H1 (cell line): ENCODE measurements around the gene PPP3CB. TPM values are rescaled to one million over a fixed set of nuclear protein-coding genes. Genes with fewer than 3 reads are reported as not detected.
A peak's percentile ranks its signal among the peaks of the same experiment; 100 is the strongest.

Source experiments
- CTCF ChIA-PET: fragments of 300-600 bp; sonication (Branson Sonifier 250); formaldehyde crosslinking; loops from one replicate; lab custom pipeline; 2021; ENCODE audit not compliant: partially characterized antibody; lab: Charles Lee
- POLR2A ChIA-PET: fragments of 300-600 bp; sonication (Branson Sonifier 250); formaldehyde crosslinking; loops from one replicate; lab custom pipeline; 2021; ENCODE audit warnings: inconsistent platforms; ENCODE audit not compliant: partially characterized antibody; lab: Charles Lee
- DNase-seq, 2 experiments: peaks; one replicate each; pipeline versions ENCODE4 v3.0.0 to v3.0.0-alpha.2; 2010 to 2022; ENCODE audit warnings: low spot score in 2 of 2, low read depth in 1 of 2, mixed read lengths in 1 of 2
- FAIRE-seq: peaks from 2 replicates; lab custom pipeline; 2011; peaks lifted over from hg19 to GRCh38; lab: Jason Lieb, UNC
- H2AFZ ChIP-seq: 2 replicates; pipeline ENCODE4 v1.8.1; 2012; ENCODE audit warnings: low read length, inconsistent platforms
- H2AK5ac ChIP-seq: 2 replicates; pipeline ENCODE4 v1.6.1; 2013; ENCODE audit warnings: low read depth, low read length
- H2BK120ac ChIP-seq: replicated peaks from 2 replicates; pipeline ENCODE3; 2013; ENCODE audit warnings: low read depth, low read length, inconsistent platforms
- H2BK12ac ChIP-seq: 2 replicates; pipeline ENCODE4 v1.6.1; 2013; ENCODE audit warnings: low read depth, low read length
- H2BK15ac ChIP-seq: 2 replicates; pipeline ENCODE4 v1.6.1; 2013; ENCODE audit warnings: low read length
- H2BK20ac ChIP-seq: 2 replicates; pipeline ENCODE4 v1.6.1; 2013; ENCODE audit warnings: low read length
- H2BK5ac ChIP-seq: 2 replicates; pipeline ENCODE4 v1.6.1; 2013; ENCODE audit warnings: low read depth, low read length
- H3K14ac ChIP-seq: 2 replicates; pipeline ENCODE4 v1.6.1; 2013; ENCODE audit warnings: inconsistent platforms; ENCODE audit not compliant: insufficient read length
- H3K18ac ChIP-seq: 2 replicates; pipeline ENCODE4 v1.6.1; 2013; ENCODE audit warnings: low read length; ENCODE audit errors: extremely low read depth
- H3K23ac ChIP-seq: 2 replicates; pipeline ENCODE4 v1.6.1; 2013; ENCODE audit warnings: inconsistent platforms; ENCODE audit not compliant: insufficient read length
- H3K23me2 ChIP-seq: 2 replicates; pipeline ENCODE4 v1.6.1; 2013; ENCODE audit warnings: low read depth, low read length
- H3K27ac ChIP-seq: 2 replicates; pipeline ENCODE4 v1.6.1; 2011; ENCODE audit warnings: low read depth, low read length, inconsistent platforms
- H3K27me3 ChIP-seq, 4 experiments: replicated peaks in 1 of 4; 1 replicate in 1 of 4; 2 replicates in 3 of 4; pipeline versions ENCODE4 v1.6.1 to v1.8.1; 2011 to 2013; ENCODE audit warnings: low read length in 3 of 4, mild to moderate bottlenecking in 3 of 4, inconsistent platforms in 2 of 4, mixed read lengths in 2 of 4, moderate library complexity in 1 of 4; ENCODE audit not compliant: control insufficient read depth in 3 of 4, insufficient read depth in 3 of 4; ENCODE audit errors: extremely low read depth in 1 of 4
- H3K36me3 ChIP-seq, 4 experiments: 2 replicates each; pipeline versions ENCODE4 v1.6.1 to v1.8.1; 2011 to 2013; ENCODE audit warnings: mild to moderate bottlenecking in 4 of 4, low read length in 3 of 4, moderate library complexity in 2 of 4, control low read depth in 1 of 4, inconsistent platforms in 1 of 4; ENCODE audit not compliant: insufficient read depth in 4 of 4, control insufficient read depth in 2 of 4
- H3K4ac ChIP-seq: replicated peaks from 2 replicates; pipeline ENCODE3; 2013; ENCODE audit warnings: low read length, low read depth, mixed read lengths, inconsistent platforms; ENCODE audit not compliant: insufficient read length
- H3K4me1 ChIP-seq, 4 experiments: replicated peaks in 1 of 4; 1 replicate in 1 of 4; 2 replicates in 3 of 4; pipeline versions ENCODE4 v1.6.1 to v1.8.1; 2011 to 2013; ENCODE audit warnings: low read length in 3 of 4, inconsistent platforms in 2 of 4, mixed read lengths in 1 of 4; ENCODE audit not compliant: insufficient read depth in 4 of 4, control insufficient read depth in 3 of 4
- H3K4me2 ChIP-seq, 2 experiments: 2 replicates each; pipeline versions ENCODE4 v1.6.1 to v1.8.1; 2011 to 2013; ENCODE audit warnings: low read depth in 2 of 2, low read length in 2 of 2, control low read depth in 1 of 2, inconsistent platforms in 1 of 2, mild to moderate bottlenecking in 1 of 2; ENCODE audit not compliant: insufficient read depth in 1 of 2
- H3K4me3 ChIP-seq, 4 experiments: fragments of 200-600, 300-600 bp in 1 of 4; sonication (generic), shearing (Covaris generic), sonication (Bioruptor Twin) in 1 of 4; 2 replicates each; pipeline versions ENCODE4 v1.5.1 to v1.8.1; 2011 to 2016; ENCODE audit warnings: low read length in 4 of 4, low read depth in 3 of 4, control low read depth in 2 of 4, inconsistent platforms in 2 of 4, mild to moderate bottlenecking in 2 of 4, mixed read lengths in 1 of 4, moderate library complexity in 1 of 4; ENCODE audit not compliant: insufficient read depth in 2 of 4; ENCODE audit errors: extremely low read depth in 1 of 4
- H3K56ac ChIP-seq: replicated peaks from 2 replicates; pipeline ENCODE3; 2013; ENCODE audit warnings: low read depth, mild to moderate bottlenecking, mixed read lengths, low read length, inconsistent platforms; ENCODE audit not compliant: insufficient read length
- H3K79me1 ChIP-seq: 2 replicates; pipeline ENCODE4 v1.6.1; 2013; ENCODE audit warnings: low read depth, low read length, control low read depth
- H3K79me2 ChIP-seq, 2 experiments: 2 replicates each; pipeline versions ENCODE4 v1.6.1 to v1.8.1; 2012 to 2013; ENCODE audit warnings: low read length in 2 of 2, mild to moderate bottlenecking in 2 of 2, inconsistent platforms in 1 of 2; ENCODE audit not compliant: insufficient read depth in 2 of 2, control insufficient read depth in 1 of 2
- H3K9ac ChIP-seq, 4 experiments: replicated peaks in 1 of 4; 1 replicate in 1 of 4; 2 replicates in 3 of 4; pipeline versions ENCODE4 v1.6.1 to v1.8.1; 2011 to 2013; ENCODE audit warnings: low read depth in 3 of 4, low read length in 3 of 4, control low read depth in 2 of 4, mild to moderate bottlenecking in 2 of 4, moderate library complexity in 2 of 4, inconsistent platforms in 1 of 4; ENCODE audit errors: extremely low read depth in 1 of 4
- H3K9me3 ChIP-seq, 2 experiments: 2 replicates each; pipeline versions ENCODE4 v1.6.1 to v1.8.1; 2012 to 2013; ENCODE audit warnings: mild to moderate bottlenecking in 2 of 2, moderate library complexity in 2 of 2, control low read depth in 1 of 2, inconsistent platforms in 1 of 2, low read depth in 1 of 2, low read length in 1 of 2, mixed read lengths in 1 of 2; ENCODE audit not compliant: insufficient read depth in 2 of 2
- H4K20me1 ChIP-seq, 2 experiments: replicated peaks in 1 of 2; 2 replicates each; pipeline versions ENCODE3 to v1.8.1; 2011 to 2013; ENCODE audit warnings: inconsistent platforms in 2 of 2, low read length in 2 of 2, mild to moderate bottlenecking in 1 of 2; ENCODE audit not compliant: insufficient read depth in 2 of 2, control insufficient read depth in 1 of 2
- H4K5ac ChIP-seq: 2 replicates; pipeline ENCODE4 v1.6.1; 2013; ENCODE audit warnings: low read length, low read depth, mixed read lengths, inconsistent platforms; ENCODE audit not compliant: insufficient read length
- H4K8ac ChIP-seq: 2 replicates; pipeline ENCODE4 v1.8.0; 2013; ENCODE audit warnings: mild to moderate bottlenecking, moderate library complexity, low read length, inconsistent platforms; ENCODE audit not compliant: insufficient read depth; ENCODE audit errors: extremely low read depth
- H4K91ac ChIP-seq: replicated peaks from 2 replicates; pipeline ENCODE3; 2013; ENCODE audit warnings: low read length, mixed read lengths, inconsistent platforms; ENCODE audit not compliant: insufficient read length
- RNF2 ChIP-seq: fragments of 200-900, 300-1000 bp; sonication (generic); IDR thresholded peaks from 2 replicates; pipeline ENCODE4 v1.7.1; 2016; ENCODE audit warnings: borderline replicate concordance, low read depth, mild to moderate bottlenecking, antibody characterized with exemption, low read length; ENCODE audit not compliant: poor library complexity, severe bottlenecking; ENCODE audit errors: missing control alignments
- WGBS, 2 experiments: shearing (Covaris generic) in 1 of 2; methylation state at CpG; one replicate each; pipeline versions ENCODE4 v1.1.6 to v1.1.7; 2013 to 2015; ENCODE audit warnings: low lambda C conversion rate in 2 of 2, mixed read lengths in 2 of 2, inconsistent platforms in 1 of 2, low coverage in 1 of 2, missing lambda C conversion rate in 1 of 2; ENCODE audit not compliant: insufficient replicate concordance in 2 of 2, insufficient coverage in 1 of 2, insufficient read length in 1 of 2; ENCODE audit errors: extremely low coverage in 1 of 2, missing lambda C conversion rate in 1 of 2; 5-methylcytosine and 5-hydroxymethylcytosine counted together
- polyA plus RNA-seq, 7 experiments: library from polyadenylated mRNA; depleted of rRNA in 3 of 7; stranded (reverse) in 5 of 7; unstranded in 2 of 7; fragments of >200 nt in 5 of 7; fragments of 200-250 nt in 2 of 7; gene quantifications; 1 replicate in 5 of 7; 2 replicates in 1 of 7; 4 replicates in 1 of 7; pipeline versions ENCODE4 v1.2.1 to v1.2.3, GENCODE V29; 2011 to 2013; ENCODE audit warnings: missing spikeins in 2 of 7, mixed read lengths in 2 of 7
- total RNA-seq: library from RNA; stranded (reverse); fragmentation: NEBNext Ultra II Directional; extraction: Animal tissue kit (Norgen Biotek cat#: 25700); gene quantifications from 2 replicates; pipeline ENCODE4 v1.2.1, GENCODE V29; 2021

PPP3CB gene
- total and polyA plus RNA-seq, 2 of the 8 experiments (the other 6 are each of a cell fraction or from before 2014, with no cell fraction given) = 10.5 to 36.3 TPM

- H3K4me3 ChIP-seq = peak overlapping the region in 2 of 4 experiments; percentile 6 to 77; a peak in 3 of 8 replicates
- H2BK5ac ChIP-seq = no peak overlapping the region
- H3K9ac ChIP-seq = no peak overlapping the region
- H4K20me1 ChIP-seq = no peaks in the 10 kb centered on the region
- H2BK12ac ChIP-seq = no peak overlapping the region
- peaks cover 3 to 8% (median 7%) of the 10 kb centered on the region in 4 experiments; a peak in 4 of 8 replicates for H3K36me3 ChIP-seq
- no peak for TF ChIP-seq RNF2
- ChIA-PET CTCF (interaction anchor here (1.1 to 1.3 kb wide), 2 partner anchors 9 to 149 kb away, joined by 3 to 4 read pairs; no protein-coding TSS in a partner anchor), POLR2A (interaction anchor here (1.0 to 2.7 kb wide), 5 partner anchors 10 to 248 kb away, joined by 3 to 12 read pairs (median 3); partner anchors contain the start of gene DNAJC9)
- H3K79me2 ChIP-seq = peaks cover 0 to 55% of the 10 kb centered on the region in 2 experiments; a peak in 3 of 4 replicates
- no peak overlapping the region for H4K91ac ChIP-seq
- no peak overlapping the region for H4K5ac ChIP-seq
- H3K18ac ChIP-seq = no peak overlapping the region
- H3K27me3 ChIP-seq = no peaks in the 10 kb centered on the region
- H4K8ac ChIP-seq = no peak overlapping the region
- no peak overlapping the region for H2BK15ac ChIP-seq
- H2BK20ac ChIP-seq = no peak overlapping the region
- H3K23me2 ChIP-seq = no peaks in the 10 kb centered on the region; the same call in 1 of the 2 replicates
- no peak for FAIRE-seq
- 97% methylated on average over 15 of the region's 15 CpGs; no CpG with 5 or more reads in 1 of the 2 experiments for WGBS, 2 experiments
- H3K4me2 ChIP-seq = peak overlapping the region in 1 of 2 experiments; percentile 59; a peak in 1 of 4 replicates
- H3K27ac ChIP-seq = no peak overlapping the region
- no peak overlapping the region for H3K23ac ChIP-seq
- H3K4ac ChIP-seq = no peak overlapping the region
- H2AK5ac ChIP-seq = no peak overlapping the region
- H3K9me3 ChIP-seq = no peaks in the 10 kb centered on the region
- DNase-seq = no peak
- H3K14ac ChIP-seq = no peak overlapping the region
- peaks cover 4 to 5% (median 4%) of the 10 kb centered on the region in 4 experiments; a peak in 6 of 7 replicates for H3K4me1 ChIP-seq
- H3K79me1 ChIP-seq = no peaks in the 10 kb centered on the region
- H2AFZ ChIP-seq = no peak overlapping the region
- H2BK120ac ChIP-seq = no peak overlapping the region
- H3K56ac ChIP-seq = no peak overlapping the region
Measured at GRCh38 chr10:73494213-73494612, 1.6 kb downstream of the PPP3CB start.
